HG02885 (cell line): ENCODE results near the gene GIPC2.
"Not testable (repeated sequence)": the region's sequence is repeated elsewhere in the genome, so short reads cannot be mapped to it uniquely, and the experiment has no call there.

ENCODE experiments used
- ATAC-seq: cut with Tn5 transposase; IDR thresholded peaks from one replicate; pipeline ENCODE4 v1.9.1; 2021; ENCODE audit warnings: mild to moderate bottlenecking; ENCODE audit not compliant: unreplicated experiment, poor library complexity

The GIPC2 gene

DNA sequence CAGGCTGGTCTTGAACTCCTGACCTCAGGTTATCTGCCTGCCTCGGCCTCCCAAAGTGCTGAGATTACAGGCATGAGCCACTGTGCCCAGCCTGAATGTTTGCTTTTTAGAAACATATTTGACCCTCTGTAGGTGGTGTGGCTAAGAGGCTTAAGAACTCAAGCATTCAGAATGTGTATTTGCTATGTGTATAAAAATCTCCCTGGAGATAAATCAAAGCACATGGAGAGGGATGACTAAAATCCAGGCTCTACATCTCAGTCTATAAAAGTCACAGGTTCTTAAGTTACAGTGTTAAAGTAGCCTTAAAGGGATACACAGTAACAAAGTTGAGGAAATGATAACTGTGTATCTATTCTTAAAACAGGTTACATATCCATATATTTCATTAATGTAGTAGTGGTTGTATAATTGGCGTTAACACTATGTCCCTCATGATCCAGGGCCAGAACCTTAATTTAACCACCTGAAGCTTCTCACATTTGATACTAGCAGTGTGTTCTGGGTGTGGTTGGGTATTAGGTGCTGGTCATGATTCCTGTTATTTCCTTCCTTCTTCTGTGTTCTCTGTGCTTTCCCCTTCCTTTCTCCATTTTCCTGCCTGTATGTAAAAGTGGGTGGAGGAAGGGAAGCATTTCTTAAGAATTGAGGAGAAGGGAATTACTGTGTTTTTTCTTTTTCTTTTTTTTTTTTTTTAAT, 16.2 kb downstream of the GIPC2 start:
- no peak for ATAC-seq

DNA sequence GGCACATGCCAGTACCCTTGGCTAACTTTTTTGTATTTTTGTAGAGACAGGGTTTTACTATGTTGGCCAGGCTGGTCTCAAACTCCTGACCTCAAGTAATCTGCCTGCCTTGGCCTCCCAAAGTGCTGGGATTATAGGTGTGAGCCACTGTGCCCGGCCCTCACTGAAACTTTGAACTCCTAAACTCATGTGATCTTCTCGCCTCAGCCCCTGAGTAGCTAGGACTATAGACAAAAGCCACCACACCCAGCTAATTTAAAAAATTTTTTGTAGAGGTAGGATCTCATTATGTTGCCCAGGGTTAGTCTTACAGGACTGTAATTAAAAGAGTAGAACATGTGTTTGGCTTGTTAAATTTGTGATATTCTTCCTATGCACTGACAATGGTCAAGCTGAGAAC, 19.1 kb downstream of the GIPC2 start:
- not testable (repeated sequence) for ATAC-seq

DNA sequence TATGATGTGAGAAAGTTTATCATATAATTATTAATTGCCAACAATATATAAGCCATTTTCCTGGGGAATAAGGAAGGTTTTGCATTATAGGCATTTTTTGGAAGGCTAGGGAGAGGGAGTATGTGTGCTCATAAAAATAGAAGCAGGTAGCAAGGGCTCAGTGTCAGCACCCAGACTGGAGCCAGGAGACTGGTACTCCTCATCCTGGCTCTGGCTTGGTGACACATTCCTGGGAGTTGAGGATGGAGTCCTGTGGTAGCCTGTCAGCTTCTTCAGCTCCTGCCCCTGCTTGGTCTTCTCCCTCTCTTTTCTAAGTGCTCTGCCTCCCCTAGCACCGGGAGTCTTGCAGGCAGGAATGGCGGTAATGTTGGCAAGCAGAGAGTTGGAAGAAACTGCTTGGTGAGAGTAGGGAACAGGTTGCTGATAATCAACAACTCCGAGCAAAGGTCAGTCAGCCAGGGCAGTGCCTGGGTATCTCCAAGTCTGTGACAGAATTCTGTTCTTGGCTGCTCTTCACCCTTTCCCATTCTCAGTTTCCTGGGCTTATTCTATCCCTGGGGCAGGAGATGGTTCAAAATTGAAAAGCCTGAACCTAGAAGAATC, 23.0 kb downstream of the GIPC2 start:
- ATAC-seq, result no peak

DNA sequence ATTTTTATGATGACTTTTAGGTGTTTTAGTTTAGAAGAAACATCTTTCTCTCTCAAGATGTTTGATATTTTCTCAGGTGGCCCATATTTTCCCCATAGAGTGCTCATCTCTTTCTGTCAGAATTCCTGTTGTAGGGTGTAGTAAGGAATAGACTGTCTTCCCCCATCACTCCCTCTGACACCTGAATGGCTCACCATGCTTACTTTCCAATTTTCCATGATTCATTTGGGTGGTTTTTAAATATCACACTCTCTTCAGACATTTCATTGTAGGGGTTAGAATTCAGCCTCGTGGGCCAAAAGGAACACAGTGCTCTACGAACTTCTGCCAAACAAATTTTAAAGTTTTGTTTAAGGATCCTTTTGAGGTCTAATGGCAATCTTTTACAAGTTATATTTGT, 24.0 kb downstream of the GIPC2 start:
- ATAC-seq, result no peak

DNA sequence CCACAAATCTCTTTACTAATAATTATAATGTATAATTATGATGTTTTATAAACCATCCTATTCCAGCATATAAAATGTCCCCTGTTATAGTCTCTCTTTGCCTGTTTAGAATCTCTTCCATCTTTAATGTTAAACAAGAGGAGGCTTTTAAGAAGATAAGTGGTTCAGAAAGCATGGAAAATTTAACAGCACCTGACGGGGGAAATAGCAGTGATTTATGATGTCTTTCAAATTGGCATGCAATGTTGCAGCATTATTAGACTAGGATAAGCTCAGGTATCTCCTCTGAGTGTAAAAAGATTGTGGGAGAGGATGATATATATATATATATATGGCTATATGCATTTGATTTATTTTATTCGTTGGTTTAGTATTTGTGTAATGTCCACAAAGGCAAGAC, 24.4 kb downstream of the GIPC2 start:
- no peak for ATAC-seq

DNA sequence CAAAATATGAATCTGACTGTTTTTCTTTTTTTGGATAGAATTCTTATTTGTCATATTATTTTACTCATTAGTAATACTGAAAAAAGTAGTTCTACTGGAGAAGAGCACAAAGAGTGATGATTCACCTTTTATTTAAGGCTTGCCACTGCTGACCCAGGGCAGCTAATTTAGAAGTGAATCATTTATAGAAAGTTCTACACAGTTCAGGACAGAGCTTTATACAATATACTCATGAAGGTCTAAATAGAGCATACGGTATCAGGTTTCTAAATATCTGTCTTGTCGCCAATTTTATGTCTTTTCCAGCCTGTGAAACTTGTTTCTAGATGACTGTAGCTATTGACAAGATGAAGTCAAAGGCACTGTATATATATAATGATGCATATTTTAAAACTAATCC, 25.0 kb downstream of the GIPC2 start:
- ATAC-seq, result peak; percentile 87

DNA sequence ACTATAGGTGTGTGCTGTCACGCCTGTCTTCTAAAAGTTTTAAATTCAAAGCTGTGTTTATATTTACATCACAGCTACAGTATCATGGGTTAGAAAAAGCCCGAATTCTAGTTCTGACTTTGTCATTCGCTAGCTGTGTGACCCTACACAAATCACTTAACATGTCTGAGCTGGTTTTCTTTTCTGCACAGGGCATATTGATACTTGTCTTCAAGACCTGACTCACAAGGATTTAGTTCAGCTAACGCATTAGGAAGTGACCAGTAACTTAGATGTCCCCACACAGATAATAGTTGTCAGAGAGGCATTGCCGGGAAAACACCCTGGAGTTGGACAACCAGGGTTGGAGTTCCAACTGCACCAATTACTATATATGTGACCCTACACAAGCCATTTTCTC, 25.9 kb downstream of the GIPC2 start:
- no peak for ATAC-seq

DNA sequence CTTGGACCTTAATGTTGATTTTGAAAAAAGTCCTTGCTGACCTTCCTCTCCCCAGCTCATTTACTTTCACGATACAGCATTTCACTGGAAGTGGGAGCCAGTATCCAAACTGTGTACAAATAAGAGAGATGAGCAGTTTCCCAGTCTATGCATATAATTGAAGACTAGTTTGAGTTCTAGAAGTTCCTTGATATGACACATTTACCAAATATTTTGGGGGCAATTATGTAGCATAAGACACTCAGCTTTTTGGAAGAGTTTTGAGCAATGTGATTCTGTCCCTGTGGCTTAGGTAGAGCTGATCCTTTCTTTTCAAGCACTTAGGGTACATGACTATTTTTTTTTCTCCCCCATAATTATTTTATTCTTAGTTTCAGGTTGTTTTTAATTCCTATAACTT, 26.4 kb downstream of the GIPC2 start:
- no peak for ATAC-seq

DNA sequence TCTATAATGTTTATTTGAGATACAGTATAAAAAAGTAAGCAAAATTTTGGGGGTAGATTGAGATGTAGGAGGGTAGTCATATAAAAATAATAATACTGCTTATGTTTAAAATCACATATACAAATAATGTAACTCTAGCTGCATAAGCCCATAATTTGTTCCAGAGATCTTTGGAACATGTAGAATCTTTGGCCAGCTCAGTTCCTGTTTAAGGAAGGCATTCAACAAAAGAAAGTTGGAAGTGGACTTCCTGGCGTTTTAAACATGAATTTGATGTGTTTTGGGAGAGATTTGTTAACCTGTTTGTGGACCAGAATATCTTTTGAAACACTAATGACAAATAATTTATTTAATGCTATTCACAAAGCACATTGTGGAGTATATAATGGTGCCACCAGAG, 27.7 kb downstream of the GIPC2 start:
- no peak for ATAC-seq

DNA sequence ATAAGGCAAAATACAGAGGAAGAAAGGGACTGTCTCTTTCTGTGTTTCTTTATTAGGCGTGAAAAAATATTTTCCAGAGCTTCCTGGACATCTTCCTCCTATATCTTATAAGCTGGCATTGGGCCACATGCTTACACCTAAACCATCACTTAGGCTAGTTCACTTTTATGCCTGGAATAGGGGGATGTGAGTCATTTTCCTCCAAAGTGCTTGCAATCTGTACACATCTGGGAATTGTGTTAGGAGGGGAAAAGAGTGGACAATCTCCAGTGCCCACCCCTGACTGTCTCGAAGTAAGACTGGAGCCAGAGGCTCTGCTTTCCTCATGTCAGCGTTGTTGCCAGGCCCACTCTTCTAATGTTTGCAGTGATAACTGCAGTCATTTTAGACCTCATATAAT, 29.9 kb downstream of the GIPC2 start:
- ATAC-seq, result no peak

DNA sequence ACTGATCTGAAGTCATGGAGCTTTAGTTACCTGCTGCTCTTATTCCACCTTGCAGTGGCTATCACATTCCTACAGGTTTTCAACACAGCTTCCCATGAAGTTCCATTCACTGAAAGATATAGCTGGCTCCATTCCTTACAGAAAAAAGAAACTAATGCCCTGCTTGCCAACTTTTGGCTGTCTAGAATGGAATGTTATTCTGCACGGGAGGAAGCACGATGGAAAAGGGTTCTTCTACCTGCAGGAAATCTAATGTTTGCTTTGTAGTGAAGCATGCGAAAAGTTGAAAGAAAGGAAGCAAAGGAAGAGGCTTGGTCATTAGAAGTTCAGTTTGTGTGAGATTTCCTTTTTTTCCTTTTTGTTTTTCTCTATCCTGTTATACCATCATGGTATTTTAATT, 32.6 kb downstream of the GIPC2 start:
- no peak for ATAC-seq

DNA sequence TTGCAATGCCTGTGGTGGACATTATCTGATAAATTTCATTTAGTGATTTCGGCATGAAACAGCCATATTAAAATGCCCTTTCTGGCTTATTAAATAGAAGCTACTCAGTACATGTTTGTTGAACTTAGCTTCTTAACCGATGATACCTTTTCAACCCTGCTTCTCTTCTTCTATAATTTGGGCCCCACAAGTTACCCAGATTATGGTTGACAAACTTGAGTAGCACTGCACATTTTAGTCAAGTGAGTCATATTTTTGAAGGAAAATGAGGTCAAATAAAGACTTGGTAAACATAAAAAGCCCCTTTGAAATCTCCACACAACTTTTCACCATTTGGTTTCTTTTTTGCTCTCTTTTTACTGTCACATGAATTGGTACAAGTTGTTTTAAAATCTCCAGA, 33.8 kb downstream of the GIPC2 start:
- ATAC-seq, result no peak

DNA sequence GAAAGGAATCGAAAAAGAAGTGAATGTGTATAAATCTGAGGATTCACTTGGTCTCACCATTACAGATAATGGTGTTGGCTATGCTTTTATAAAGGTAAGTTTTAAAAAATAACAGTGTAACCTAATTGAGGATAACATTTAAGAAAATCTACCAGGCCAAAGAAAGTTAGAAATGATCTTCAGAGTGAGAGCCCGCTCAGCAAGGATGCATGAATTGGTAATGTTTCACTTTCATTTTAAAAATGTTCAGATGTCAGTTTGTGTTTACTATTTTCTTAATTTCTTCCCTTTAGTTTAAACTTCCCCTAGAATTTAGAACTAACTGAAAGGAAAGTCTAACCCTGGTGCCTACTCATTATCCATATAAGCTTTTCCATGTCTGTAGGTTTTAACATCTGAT, 35.0 kb downstream of the GIPC2 start:
- no peak for ATAC-seq

DNA sequence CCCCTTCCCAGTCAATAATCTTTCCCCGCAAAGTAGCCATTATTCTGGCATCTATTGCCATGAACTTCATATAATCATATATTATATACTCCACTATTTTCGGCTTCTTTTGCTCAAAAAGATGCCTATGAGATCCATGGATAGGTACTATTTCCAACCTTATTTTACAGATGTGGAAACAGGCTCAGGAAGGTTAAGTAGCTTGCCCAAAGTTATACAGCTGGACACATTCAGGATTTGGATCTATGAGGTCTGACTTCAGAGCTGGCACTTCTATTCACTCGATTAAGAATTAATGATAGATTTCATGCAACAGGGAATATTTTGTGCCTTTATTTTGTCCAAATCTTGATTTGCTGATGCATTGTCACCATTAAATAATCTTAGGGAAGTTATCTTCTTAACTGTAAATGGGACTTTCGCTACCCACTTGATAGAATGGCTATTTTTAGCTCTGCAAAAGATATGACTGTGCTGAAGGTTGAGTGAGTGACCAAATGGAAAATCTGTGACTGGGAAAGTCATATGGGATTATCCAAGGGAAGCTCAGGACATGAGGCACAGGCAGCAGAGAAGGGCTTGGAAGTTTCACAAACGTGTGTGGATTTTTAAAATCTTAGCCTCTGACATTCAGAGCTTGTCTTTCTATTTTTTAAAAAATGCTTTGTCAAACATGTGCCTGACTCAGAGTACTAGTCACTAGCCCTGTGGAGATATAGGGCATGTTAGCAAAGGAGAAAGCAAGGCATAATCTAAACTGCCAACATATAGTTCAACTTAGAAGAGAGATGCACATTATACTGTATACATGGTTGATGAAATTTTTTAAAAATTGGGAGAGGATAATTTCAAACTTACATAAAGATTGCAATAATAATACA, 36.5 kb downstream of the GIPC2 start:
- no peak for ATAC-seq

DNA sequence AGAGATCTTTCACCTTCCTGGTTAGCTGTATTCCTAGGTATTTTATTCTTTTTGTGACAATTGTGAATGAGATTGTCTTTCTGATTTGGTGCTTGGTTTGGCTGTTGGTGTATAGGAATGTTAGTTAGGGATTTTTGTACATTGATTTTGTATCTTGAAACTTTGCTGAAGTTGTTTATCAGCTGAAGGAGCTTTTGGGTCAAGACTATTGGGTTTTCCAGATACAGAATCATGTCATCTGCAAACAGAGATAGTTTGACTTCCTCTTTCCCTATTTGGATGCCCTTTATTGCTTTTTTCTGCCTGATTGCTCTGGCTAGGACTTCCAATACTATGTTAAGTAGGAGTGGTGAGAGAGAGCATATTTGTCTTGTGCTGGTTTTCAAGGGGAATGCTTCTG, 38.9 kb downstream of the GIPC2 start:
- ATAC-seq, result not testable (repeated sequence)

DNA sequence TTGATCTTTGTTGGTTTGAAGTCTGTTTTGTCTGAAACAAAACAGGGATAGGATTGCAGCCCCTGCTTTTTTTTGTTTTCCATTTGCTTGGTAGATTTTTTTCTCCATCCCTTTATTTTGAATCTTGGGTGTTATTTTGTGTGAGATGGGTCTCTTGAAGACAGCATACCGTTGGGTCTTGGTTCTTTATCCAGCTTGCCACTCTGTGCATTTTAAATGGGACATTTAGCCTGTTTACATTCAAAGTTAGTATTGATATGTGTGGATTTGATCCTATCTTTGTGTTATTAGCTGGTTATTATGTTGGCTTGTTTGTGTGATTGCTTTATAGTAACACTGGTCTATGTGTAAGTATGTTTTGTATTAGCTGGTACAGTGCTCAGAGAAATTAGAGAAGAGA, 40.9 kb downstream of the GIPC2 start:
- no peak for ATAC-seq

DNA sequence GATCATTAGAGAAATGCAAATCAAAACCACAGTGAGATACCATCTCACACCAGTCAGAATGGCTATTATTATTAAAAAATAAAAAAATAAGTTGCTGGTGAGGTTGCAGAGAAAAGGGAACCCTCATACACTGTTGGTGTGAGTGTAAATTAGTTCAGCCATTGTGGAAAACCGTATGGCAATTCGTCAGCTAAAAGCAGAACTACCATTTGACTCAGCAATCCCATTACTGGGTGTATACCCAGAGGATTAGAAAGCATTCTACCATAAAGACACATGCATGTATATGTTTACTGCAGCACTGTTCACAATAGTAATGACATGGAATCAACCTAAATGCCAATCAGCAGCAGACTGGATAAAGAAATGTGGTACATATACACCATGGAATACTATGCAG, 42.2 kb downstream of the GIPC2 start:
- ATAC-seq, result no peak

DNA sequence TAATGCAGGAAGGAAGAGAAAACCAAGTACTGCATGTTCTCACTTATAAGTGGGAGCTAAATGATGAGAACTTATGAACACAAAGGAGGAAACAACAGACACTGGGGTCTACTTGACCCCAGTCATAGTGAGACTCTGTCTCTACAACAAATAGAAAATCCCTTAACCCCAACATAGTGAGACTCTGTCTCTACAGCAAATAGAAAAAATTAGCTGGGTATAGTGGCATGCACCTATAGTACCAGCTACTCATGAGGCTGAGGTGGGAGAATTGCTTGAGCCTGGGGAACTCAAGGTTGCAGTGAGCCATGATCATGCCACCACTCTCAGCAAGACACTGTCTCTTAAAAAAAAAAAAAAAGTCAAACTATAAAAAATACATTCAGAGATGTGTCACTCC, 42.7 kb downstream of the GIPC2 start:
- no peak for ATAC-seq

DNA sequence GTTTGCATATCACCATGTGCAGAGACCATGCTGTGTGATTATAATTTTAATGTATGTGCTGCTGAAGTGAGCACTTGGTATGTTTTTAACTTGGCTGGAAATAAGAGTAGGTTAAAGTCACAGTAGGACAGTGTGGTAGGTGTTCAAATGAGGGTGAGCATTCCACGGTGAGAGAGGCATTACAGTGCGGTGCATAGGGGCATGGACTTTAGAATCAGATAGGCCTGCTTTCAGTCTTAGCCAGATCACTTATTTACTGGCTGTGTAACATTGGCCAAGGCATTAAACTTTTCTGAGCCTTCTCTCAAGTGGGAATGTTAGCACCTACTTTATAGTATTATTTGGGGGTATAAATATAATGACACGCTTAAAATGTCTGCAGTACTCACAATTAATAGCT, 43.2 kb downstream of the GIPC2 start:
- ATAC-seq, result no peak

DNA sequence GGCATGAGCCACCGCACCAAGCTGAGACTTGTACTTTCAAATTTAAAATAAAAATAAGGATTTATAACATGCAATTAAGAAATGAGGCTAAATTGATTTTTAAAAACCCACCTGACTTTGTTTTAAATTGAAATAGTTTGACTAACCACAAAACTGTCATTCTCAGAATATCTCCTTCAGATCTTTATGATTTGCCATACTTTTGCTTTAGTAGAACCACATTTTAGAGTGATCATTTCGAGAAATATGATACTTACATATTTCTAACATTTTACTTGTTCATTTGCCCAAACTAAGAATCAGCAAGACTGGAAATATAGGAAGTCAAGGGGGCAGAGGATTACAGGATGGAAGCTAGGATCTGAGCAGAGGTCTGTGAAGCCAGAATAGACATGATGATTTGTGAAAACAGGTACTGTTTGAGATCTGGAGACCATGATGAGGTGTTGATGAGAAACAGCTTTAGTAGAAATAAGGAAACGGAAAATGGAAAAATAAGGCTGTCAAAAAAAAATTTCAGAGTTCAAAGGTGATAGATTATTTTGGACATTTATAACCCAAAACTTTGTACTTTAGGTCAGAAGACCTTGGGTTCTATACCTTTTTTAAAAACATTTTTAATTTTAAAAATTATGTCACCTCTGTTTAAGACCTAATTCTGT, 44.8 kb downstream of the GIPC2 start:
- no peak for ATAC-seq

DNA sequence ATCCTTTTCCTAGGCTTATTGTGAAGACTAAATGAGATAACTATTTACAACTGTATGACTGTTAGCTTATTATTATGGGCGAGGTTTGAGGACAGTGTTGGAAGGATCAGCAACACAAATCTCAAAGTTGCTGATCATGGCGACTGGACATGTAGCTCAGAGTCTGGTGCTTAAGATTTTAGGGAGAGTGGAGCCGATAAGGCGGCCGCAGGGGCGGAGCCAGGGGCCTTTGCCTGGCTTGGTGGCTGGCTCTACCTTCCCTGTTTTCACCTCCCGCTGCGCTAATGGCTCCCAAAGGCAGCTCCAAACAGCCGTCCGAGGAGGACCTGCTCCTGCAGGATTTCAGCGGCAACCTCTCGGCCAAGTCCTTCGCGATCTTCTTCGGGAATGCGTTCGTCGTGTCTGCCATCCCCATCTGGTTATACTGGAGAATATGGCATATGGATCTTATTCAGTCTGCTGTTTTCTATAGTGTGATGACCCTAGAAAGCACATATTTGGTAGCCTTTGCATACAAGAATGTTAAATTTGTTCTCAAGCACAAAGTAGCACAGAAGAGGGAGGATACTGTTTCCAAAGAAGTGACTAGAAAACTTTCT, 45.5 kb downstream of the GIPC2 start:
- no peak for ATAC-seq
